Urothelium cell line (cell line): Measurements from ENCODE around the gene PPP1R9B.

Experiments used
- DNase-seq: peaks from one replicate; pipeline ENCODE4 v3.0.0; 2011; ENCODE audit warnings: low spot score, mixed read lengths
- FAIRE-seq: peaks from 2 replicates; lab custom pipeline; 2011; peaks lifted over from hg19 to GRCh38; lab: Jason Lieb, UNC

PPP1R9B gene

DNA sequence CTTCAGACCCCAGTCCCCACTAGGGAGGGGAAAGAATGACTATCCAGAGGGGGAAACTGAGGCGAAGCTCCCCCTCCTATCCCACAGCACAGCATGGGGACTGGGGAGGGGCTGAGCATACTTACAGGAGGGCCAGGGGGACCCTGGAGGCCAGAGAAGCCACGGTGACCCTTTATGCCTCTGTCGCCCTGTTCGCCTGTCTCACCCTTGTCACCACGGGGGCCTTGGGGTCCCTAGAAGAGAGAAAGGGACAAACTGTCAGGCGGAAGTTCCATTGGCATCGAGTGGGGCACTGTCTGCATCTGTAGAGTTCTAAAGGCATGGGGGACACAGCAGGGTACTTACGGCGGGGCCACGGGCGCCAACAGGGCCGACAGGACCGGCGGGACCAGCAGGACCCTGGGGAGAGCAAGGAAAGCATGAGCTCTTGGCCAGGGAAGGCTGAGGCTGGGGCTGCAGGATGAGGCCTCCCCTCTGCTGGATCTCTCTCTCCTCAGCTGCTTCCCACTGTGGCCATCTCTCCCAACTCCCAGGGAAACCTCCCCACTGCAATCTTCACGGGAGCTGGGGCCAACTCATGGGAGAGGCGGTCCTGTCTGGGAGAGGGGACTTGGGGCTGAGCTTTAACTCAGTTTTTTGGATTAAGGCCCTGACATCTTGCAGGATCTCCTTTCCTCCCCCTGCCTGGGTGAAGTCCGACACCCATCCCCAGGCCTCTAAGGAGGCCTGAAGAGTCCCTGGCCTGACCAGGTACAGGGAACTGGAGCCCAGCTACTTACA, 37.5 kb upstream of the PPP1R9B start:
- DNase-seq (no peak), FAIRE-seq (no peak)

DNA sequence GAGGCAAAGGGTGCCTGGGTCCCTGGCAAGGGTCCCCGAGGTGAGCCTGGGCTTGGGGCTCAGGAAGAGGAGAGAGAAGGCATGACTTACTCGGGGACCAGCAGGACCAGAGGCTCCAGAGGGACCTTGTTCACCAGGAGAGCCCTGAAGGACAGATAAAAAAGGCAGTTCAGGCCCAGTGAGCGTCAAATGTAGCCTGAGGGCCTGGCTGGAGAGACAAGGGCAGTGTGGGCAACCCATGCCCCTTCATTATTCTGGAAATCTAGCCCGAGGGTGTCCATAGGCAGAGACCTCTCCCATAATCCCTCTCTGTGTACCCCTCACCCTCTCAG, 36.9 kb upstream of the PPP1R9B start:
- FAIRE-seq, result no peak
- DNase-seq, result no peak

DNA sequence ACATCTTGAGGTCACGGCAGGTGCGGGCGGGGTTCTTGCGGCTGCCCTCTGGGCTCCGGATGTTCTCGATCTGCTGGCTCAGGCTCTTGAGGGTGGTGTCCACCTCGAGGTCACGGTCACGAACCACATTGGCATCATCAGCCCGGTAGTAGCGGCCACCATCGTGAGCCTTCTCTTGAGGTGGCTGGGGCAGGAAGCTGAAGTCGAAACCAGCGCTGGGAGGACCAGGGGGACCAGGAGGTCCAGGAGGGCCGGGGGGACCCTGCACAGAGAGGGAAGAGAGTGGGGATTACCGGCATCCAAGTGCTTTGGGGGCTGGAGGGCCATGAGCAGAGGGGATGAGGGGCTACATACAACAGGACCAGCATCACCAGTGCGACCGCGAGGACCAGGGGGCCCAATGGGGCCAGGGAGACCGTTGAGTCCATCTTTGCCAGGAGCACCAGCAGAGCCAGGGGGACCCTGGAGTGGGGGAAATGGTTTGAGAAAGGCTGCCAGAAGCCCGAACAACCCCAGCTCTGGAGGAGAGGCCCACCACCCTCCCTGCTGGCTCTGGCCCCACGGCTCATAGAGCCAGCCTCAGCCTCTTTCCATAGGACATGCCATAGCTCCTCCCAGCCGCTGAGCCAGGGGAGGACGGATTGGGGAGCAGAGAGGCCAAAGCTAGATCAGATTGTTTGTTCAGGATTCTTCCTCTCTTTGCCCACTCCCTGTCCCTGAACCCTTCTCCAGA, 36.4 kb upstream of the PPP1R9B start:
- DNase-seq (no peak), FAIRE-seq (no peak)

DNA sequence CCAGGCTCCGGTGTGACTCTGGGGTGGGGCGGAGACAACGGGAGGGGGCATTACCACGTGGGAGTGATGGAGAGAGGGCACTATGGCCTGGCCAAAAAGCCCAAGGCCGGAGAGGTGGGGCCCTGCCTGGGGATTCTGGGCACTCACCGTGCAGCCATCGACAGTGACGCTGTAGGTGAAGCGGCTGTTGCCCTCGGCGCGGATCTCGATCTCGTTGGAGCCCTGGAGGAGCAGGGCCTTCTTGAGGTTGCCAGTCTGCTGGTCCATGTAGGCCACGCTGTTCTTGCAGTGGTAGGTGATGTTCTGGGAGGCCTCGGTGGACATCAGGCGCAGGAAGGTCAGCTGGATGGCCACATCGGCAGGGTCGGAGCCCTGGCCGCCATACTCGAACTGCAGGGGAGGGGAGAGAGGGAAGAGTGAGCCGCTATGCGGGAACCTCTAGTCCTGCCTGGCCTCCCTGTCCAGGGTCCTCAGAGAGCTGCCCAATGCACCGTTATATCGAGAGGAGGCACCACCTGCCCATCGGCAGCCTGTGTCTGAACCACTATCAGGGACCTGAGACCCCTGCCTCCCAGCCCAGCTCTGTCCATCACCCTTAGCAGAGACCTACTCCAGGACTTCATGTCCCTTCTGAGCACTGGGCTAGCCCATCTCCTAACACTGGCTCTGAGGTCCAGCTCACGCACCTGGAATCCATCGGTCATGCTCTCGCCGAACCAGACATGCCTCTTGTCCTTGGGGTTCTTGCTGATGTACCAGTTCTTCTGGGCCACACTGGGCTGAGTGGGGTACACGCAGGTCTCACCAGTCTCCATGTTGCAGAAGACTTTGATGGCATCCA, 35.4 kb upstream of the PPP1R9B start:
- FAIRE-seq (no peak), DNase-seq (no peak)

DNA sequence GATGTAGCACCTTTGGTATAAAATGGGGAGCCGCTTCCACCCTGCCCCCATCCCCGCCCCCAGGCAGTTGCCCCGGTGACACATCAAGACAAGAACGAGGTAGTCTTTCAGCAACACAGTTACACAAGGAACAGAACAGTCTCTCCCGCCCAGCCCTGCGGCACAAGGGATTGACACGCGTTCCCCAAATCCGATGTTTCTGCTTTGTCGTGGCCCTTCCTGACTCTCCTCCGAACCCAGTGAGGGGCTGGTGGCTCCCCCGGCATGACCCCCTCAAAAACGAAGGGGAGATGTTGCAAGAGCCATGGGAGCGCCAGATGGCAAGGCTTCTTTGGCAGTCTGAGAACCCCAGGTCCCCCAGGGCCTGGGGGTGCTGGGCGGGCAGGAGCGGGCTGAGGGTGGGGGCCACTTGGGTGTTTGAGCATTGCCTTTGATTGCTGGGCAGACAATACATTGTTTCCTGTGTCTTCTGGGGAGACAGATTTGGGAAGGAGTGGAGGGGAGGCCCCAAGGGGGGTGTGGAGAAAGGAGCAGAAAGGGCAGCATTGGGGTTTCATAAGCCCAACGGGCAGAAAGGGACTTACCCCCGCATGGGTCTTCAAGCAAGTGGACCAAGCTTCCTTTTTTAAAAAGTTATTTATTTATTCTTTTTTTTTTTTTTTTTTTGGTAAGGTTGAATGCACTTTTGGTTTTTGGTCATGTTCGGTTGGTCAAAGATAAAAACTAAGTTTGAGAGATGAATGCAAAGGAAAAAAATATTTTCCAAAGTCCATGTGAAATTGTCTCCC, 34.3 kb upstream of the PPP1R9B start:
- no peak for FAIRE-seq

DNA sequence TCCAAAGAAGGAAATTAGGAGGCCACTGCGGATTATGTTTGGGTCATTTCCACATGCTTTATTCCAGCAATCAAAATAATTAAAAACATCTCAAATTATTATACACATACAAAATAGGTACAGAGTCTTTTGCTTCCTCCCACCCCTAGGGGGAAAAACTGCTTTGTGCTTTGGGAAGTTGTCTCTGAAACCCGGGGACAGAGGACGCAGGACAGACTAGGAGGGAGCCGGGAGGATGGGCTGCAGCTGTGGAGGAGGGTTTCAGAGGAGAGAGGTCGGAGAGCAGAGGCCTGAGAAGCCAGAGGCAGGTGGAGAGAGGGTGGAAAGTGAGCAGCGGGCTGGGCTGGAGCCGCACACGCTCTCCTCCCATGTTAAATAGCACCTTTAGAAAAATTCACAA, 33.6 kb upstream of the PPP1R9B start:
- FAIRE-seq, result no peak
- no peak for DNase-seq

More for the DNA sequence above, 34.3 kb upstream of the PPP1R9B start:
- no peak for DNase-seq

DNA sequence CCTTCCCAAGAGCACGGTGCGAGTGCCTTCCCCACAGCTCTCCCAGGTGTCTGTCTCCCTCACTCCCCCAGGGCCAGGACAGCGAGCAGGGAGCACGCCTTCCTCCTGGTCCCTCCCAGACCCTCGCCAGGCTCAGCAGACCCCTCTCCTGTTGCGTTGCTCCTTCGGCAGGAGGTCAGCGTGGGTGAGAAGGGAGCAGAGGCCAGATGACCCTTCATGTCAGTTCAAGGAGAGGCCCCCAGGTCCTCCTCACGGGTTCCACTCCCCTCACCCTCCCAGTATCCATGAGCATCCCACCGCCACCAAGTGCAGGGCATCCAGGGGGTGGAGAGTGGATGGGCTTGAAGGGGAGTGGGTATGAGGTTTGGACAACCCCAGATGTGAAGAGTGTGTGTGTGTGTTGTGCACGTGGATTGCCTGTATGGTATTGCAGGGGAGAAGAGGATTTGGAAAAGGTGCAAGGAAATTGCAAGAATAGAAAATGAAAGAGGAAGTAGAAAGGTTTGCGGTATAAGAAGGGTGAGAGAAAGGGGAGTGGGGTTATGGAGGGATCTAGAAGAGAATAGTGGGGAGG, 33.0 kb upstream of the PPP1R9B start:
- DNase-seq (no peak), FAIRE-seq (peak; percentile 91)

DNA sequence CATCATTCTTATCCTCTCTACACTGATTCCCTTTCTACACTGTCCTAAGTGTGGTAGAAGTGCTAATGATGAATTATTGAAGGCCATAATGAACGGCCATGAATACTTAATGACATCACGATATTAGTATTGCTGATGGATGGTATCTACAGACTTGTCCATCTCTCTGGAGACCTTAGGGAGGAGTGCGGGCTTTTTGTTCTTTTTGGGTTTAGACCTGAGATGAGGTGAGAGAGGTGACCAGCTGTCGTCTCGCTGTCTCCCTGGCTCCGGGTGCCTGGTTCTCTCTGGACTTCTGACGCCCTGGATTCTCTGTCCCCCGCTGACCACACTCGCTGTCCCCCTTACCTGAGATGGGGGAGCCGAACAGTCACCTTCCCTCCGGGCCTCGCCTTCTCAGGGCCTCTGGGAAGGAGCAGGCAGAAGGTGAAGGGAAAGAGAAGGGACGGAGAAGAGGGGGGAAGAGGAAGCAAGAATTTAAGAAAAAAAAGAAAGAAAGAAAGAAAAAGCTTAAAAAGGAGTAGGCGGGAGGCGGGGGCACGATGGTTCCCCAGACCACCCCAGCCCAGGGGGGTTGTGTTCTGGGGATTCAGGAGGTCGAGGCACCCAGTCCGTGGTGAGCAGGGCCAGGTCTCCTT, 32.4 kb upstream of the PPP1R9B start:
- FAIRE-seq, result no peak

DNA sequence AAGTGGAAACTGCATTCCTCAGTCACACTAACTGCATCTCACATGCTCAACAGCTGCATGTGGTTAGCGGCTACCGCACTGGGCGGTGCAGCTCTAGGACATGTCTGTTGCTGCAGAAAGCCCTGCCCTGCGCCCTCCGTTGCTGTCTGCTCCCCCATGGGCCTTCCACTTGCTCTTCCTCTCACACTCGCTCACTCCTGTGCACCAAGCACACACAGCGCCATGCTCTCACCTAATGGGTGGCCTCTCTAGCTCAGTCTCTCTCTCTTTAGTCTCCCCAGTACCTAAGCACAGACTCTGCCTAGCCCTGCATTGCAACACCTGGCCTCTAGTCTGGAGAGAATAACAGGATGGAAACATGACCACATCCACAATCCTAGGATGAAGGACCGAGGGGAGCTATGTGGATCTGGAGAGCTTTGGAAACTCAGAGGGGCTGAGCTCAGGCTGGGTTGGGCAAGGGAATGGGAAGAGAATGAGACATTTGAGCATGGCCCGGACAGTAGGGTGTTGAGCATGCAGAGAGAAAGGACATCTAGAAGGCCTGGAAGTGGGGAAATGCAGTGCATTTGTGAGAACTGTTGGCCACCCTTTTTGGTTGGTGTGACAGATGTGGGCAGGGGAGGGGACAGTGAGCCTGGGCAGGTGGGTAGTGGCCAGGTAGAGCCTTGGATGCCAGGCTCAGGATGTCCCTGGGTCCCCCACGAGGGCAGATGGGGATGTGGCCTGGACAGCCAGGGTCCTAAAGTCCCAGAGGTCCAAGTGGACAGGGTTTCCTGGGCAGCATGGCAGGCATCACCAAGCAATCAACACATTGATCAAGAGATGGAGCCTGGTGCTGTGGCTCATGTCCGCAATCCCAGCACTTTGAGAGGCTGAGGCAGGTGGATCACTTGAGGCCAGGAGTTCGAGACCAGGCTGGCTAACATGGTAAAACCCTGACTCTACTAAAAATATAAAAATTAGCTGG, 31.4 kb upstream of the PPP1R9B start:
- DNase-seq, result no peak
- FAIRE-seq, result peak; percentile 23

More for the DNA sequence above, 32.4 kb upstream of the PPP1R9B start:
- no peak for DNase-seq

DNA sequence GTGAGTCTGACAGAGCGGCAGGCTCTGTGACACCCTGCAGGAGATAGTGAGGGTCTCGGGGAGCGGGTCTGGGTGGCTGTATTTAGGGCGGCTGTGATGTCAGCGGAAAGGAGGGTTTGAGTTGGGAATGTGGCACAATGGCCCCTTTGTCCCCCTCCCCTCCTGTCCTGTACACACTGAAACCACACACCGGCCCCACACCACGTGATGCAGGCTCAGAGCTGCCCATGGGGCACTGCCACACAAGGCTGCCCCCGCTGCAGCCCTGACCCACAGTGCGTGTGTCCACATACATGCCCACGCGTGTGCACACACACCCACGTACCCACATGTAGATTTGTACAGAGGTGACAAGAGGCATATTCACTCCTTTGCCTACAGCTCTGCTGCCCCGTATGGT, 30.7 kb upstream of the PPP1R9B start:
- FAIRE-seq (no peak), DNase-seq (no peak)

DNA sequence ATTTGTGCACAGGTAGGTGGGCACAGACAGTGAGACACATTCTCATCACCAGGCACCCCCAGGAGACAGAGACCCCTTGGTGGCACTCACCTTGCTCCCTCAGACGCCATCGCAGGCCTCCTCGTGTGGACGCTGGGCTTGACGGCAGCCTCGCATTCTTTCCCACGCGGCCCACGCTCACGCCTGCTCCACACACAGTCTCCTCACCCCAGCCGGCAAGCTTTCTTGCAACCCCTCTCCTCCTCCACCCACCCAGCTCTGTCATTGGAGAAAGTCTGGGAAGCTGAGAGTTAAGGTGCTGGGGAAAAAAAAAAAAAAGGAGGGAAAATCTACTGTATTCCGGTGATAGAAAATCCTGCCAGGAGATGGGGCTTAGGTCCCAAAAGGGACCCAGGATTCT, 30.1 kb upstream of the PPP1R9B start:
- no peak for FAIRE-seq

DNA sequence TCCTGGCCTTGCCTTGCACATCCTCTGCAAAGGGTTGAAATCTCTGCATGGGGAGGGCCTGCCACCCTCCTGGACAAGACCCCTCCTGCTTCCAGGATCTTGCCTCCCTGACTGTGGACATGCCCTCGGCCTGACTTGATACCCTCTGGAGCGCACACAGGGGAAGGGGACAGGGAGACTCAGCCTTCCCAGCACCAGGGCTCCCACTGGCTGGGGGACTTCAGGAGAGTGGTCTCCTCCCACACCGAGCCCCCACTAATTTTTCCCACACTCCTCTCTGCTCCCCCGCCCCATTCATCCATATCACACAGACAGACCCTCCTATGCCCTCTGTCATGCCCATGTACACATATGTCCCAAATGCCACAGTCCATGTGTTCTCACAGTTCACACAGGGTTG, 29.6 kb upstream of the PPP1R9B start:
- FAIRE-seq (peak; percentile 77), DNase-seq (no peak)

More for the DNA sequence above, 30.1 kb upstream of the PPP1R9B start:
- DNase-seq, result no peak

DNA sequence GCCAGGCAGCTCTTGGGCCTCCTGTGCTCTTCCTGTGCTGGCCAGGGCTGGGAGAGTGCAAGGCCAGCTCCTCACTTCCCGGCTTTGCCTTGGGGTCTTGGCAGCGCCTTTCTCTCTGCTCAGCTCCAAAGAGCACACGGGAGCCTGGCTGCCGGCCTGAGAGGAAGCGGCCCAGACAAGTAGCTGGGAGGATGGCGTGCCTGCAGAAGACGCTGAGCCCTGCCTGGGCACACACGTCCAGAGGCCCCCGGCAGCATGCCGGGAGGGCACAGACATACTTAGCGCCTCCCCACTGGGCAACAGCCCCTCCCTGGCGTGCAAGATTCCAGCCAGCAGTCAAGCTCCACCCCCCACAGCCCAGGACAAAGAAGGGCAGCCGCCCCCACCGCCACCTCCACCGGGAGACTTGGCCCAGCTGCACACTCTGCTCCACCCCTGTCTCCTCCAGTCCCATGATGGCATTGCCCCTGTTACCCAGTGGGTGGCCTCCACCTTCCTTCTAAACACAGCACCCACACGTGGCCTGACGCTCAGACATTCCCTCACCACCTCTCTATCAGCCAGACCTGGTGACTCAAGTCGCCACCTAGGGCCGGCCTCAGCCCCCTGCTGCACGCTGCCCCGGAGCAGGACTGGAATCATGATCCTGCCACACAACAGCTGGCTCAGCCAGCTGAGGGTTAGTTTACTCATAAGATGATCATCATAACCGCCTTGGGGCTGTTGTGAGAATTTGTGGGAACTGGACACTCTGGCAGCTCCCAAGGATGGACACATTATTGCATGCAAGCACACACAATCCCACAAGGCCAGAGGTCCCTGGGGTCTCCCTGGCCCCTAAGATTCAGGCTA, 27.7 kb upstream of the PPP1R9B start:
- FAIRE-seq (peak; percentile 97), DNase-seq (peak; percentile 95)

DNA sequence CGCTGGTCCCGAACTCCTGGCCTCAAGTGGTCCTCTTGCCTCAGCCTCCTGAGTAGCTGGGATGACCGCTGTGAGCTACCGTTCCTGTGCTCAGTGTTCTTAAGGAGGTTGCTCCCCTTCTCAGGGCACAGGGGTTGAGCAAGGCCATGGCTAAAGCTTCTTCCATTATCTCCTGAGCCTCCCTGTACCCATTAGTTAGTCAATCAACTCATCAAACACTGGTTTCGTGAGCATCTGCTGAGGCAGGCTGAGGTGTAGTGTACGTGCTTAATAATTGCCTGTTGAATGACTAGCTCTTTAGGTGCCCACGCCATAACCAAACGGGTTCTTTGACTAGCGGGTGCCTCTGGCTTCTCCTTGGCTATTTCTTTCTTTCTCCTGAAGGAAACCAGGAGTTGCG, 27.0 kb upstream of the PPP1R9B start:
- FAIRE-seq (peak; percentile 30), DNase-seq (no peak)

DNA sequence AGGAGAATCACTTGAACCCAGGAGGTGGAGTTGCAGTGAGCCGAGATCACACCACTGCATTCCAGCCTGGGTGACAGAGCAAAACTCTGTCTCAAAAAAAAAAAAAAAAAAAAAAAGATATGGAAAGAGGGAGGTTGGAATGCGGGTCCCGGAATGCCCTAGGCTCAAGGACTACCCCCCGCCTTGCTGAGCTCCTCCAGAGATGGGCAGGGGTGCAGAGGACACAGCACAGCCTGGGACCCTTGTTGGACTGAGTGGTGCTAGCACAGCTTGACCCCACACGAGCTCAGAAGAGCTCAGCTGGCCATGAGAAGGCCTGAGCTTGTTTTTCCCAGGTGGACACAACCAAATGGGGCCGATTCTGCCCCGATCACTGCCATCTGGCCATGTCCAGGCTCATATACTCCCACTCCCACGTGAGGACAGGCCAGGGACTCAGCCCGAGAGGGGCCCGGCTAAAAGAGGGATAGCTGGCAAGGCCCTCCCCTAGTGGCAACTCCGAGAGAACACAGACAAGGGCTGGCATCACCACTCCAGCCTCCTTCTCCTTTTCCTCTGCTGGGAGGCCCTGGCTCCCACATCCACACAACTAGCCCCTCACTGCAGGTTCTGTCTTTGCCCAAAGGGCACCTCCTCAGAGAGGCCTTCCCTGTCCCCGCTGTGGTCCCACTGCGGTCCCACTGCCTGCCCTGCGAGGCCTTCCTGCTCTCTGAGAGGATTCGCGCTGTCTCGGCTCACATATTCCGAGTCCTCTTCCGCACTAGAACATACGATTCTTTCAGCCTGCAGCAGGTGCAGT, 26.3 kb upstream of the PPP1R9B start:
- FAIRE-seq (peak; percentile 86), DNase-seq (no peak)

DNA sequence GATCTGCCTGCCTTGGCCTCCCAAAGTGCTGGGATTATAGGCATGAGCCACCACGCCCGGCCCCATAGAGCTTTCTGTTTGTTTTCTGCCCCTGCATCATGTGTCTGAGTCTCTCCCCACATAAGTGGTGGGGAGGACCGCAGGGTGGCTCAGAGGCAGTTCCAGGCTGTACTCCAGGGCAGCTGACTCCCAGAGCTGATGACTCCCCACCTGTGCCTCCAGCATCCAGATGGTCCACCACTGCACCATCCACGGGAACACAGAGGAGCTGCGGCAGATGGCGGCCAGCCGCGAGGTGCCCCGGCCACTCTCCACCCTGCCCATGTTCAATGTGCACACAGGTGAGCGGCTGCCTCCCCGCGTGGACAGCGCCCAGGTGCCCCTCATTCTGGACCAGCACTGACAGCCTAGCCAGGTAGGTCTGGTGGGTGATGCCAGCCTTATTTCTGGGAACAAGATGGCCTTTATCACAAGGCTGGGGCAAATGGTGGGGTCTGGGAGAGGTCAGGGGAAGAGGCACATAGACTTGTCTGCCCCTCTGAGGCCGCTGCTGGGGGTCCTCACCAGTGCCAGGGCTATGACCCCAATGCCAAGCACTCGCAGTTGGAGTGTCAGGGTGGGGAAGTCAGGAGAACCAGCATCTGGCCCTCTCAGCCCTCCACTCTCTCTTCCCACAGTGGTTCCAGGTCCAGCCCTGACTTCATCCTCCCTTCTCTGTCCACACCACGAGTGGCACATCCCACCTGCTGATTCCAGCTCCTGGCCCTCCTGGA, 24.7 kb upstream of the PPP1R9B start:
- no peak for FAIRE-seq

More for the DNA sequence above, 24.7 kb upstream of the PPP1R9B start:
- no peak for DNase-seq
